Measurements from ENCODE around the gene IL12B. TPM values are rescaled to one million over a fixed set of nuclear protein-coding genes. Genes with fewer than 3 reads are reported as not detected.

The IL12B gene
- total RNA-seq, 1 donor from 2014 or later, result not detected

- Mint-ChIP-seq H3K36me3 (no peaks in the 10 kb centered on the region), H3K9me3 (no peaks in the 10 kb centered on the region), H3K27ac (no peak overlapping the region), H3K4me1 (ENCODE audit: unreplicated experiment) (no peaks in the 10 kb centered on the region), H3K27me3 (peaks cover 21% of the 10 kb centered on the region), H3K4me3 (no peak overlapping the region)
- no peak for TF ChIP-seq CTCF (conservative IDR thresholded peaks at IDR 0.05)
- DNase-seq (ENCODE audit: extremely low spot score, unreplicated experiment), result no peak
These were observed 10.9 kb downstream of the IL12B start for GRCh38 chr5:159319363-159319762.

GRCh38 chr5:159318448-159318847 lies 11.8 kb downstream of the IL12B start:
- DNase-seq (ENCODE audit: extremely low spot score, unreplicated experiment), result no peak
- Mint-ChIP-seq H3K4me3 (no peak overlapping the region), H3K27ac (no peak overlapping the region), H3K27me3 (peaks cover 26% of the 10 kb centered on the region), H3K36me3 (no peaks in the 10 kb centered on the region), H3K9me3 (no peaks in the 10 kb centered on the region), H3K4me1 (ENCODE audit: unreplicated experiment) (no peaks in the 10 kb centered on the region)
- no peak for TF ChIP-seq CTCF (conservative IDR thresholded peaks at IDR 0.05)

- Mint-ChIP-seq H3K9me3 (no peaks in the 10 kb centered on the region), H3K36me3 (no peaks in the 10 kb centered on the region), H3K27me3 (peaks cover 29% of the 10 kb centered on the region), H3K4me1 (ENCODE audit: unreplicated experiment) (no peaks in the 10 kb centered on the region), H3K4me3 (no peak overlapping the region), H3K27ac (no peak overlapping the region)
- no peak for DNase-seq (ENCODE audit: extremely low spot score, unreplicated experiment)
- TF ChIP-seq CTCF (conservative IDR thresholded peaks at IDR 0.05), result no peak
These were observed 12.4 kb downstream of the IL12B start for GRCh38 chr5:159317849-159318248.

GRCh38 chr5:159316519-159317383 lies 13.5 kb downstream of the IL12B start:
- peak; percentile 76 for TF ChIP-seq CTCF (conservative IDR thresholded peaks at IDR 0.05)

GRCh38 chr5:159313197-159313596 lies 17.1 kb downstream of the IL12B start:
- TF ChIP-seq CTCF (conservative IDR thresholded peaks at IDR 0.05), result no peak
- H3K27ac Mint-ChIP-seq, result no peak overlapping the region
- no peaks in the 10 kb centered on the region for H3K36me3 Mint-ChIP-seq
- H3K9me3 Mint-ChIP-seq, result no peaks in the 10 kb centered on the region
- no peak for DNase-seq (ENCODE audit: extremely low spot score, unreplicated experiment)
- no peak overlapping the region for H3K4me3 Mint-ChIP-seq
- peaks cover 6% of the 10 kb centered on the region for H3K4me1 Mint-ChIP-seq (ENCODE audit: unreplicated experiment)
- H3K27me3 Mint-ChIP-seq, result peaks cover 59% of the 10 kb centered on the region

More at GRCh38 chr5:159316519-159317383, 13.5 kb downstream of the IL12B start:
- Mint-ChIP-seq H3K9me3 (no peaks in the 10 kb centered on the region), H3K27me3 (peaks cover 39% of the 10 kb centered on the region), H3K4me3 (no peak overlapping the region), H3K4me1 (ENCODE audit: unreplicated experiment) (no peaks in the 10 kb centered on the region), H3K36me3 (no peaks in the 10 kb centered on the region), H3K27ac (no peak overlapping the region)
- no peak for DNase-seq (ENCODE audit: extremely low spot score, unreplicated experiment)

Data from type B pancreatic cell (in vitro differentiated cells).